Fibroblast of the conjunctiva (primary cell): ENCODE measurements around the gene ADGRV1.
"Not testable (repeated sequence)": the region's sequence is repeated elsewhere in the genome, so short reads cannot be mapped to it uniquely, and the experiment has no call there.

ENCODE experiments used
- DNase-seq: peaks from one replicate; pipeline ENCODE4 v3.0.0-alpha.2; 2010; ENCODE audit warnings: low read depth

ADGRV1 gene

DNA sequence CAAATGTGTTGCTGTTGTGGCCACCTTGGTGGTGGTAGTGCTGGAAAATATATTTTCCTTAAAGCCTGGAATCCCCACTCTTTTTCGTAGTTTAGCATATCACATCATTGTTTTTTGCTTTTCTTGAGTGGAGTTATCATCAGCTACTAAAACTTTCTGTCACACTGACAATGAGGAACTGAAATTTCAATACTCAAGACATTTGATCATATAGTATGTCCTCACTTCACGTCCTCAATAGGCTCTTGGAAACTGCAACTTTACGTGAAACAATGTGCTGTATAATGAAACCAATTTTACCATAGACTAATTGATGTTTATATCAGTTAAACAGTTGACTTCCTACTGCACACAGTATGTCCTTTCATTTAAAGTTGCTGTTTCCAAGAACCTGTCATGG is 265.8 kb downstream of the ADGRV1 start:
- no peak for DNase-seq

- DNase-seq: no peak
Observed at GRCh38 chr5:90830058-90830457, 271.5 kb downstream of the ADGRV1 start.

GRCh38 chr5:90833753-90834152 is 275.2 kb downstream of the ADGRV1 start:
- DNase-seq: no peak

DNA sequence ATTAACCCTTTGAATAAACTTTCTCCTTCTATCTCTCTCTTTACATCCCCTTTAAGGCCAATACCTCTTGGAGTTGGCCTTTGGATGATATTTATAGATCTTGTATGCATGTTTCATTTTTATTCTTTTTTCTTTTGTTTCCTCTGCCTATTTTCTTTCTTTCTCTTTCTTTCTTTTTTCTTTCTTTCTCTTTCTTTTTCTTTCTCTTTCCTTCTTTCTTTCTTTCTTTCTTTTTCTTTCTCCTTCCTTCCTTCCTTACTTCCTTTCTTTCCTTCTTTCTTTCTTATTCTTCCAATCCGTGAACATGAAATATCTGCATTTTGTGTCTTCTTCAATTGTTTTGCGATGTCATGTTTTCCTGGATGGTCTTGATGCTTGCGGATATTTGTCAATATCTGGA is 276.1 kb downstream of the ADGRV1 start:
- DNase-seq: no peak

- no peak for DNase-seq
Observed at GRCh38 chr5:90843443-90843842, 284.8 kb downstream of the ADGRV1 start.

DNA sequence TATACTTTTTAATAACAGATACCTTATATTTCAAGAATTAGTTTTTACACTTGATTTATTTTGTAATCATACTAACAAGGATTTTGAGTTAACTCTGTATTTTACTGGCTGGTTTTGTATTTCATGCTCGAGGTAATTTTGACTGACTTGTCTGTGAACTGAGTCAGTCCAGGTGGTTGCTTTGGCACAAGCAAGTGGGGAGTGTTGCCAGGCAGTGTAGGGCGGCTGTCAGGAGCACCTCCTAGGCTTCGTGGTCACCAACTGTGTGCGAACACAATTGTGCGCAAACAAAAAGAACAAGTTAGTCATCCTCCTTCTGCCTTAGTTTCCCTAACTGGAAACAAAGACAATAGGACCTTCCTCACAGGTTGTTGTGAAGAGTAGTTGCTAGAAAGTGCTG is 286.3 kb downstream of the ADGRV1 start:
- DNase-seq: no peak

DNA sequence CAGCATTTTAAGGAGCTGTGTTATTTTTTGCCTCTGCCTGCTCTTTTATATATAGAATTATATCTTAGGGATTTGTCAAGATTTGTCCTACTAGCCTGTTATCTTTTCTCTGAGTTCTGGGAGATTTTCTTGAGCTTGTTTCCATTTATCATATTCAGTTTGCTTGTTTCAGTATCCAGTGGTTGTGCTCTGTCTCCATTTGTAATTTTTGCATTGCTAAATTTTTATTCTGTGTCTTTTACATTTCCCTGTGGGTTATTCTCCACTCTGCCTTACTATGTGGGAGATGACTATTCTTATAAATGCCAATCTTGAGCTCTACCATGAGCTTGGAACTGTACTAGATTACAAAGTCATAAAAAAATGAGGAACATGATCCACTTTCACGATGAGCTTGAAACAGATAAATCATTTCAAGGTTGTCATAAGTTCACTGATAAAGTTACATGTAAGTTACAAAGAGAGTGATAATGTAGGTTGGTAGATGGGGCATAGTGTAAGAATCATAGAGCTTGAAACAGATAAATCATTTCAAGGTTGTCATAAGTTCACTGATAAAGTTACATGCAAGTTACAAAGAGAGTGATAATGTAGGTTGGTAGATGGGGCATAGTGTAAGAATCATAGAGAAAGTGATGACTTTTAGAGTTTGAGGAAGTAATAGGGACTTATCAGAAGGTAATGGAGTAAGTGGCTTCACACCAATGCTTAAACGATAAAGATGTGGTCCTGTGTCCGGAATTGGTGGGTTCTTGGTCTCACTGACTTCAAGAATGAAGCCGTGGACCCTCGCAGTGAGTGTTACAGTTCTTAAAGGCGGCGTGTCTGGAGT is 287.3 kb downstream of the ADGRV1 start:
- no peak for DNase-seq

DNA sequence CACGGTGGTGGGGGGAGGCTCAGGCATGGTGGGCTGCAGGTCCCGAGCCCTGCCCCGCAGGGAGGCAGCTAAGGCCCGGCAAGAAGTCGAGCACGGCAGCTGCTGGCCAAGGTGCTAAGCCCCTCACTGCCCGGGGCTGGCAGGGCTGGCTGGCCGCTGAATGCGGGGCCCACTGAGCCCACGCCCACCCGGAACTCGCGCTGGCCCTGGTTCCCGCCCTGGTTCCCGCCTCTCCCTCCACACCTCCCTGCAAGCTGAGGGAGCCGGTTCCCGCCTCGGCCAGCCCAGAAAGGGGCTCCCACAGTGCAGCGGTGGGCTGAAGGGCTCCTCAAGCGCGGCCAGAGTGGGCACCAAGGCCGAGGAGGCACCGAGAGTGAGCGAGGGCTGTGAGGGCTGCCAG is 289.0 kb downstream of the ADGRV1 start:
- DNase-seq: not testable (repeated sequence)

GRCh38 chr5:90849939-90850338 is 291.3 kb downstream of the ADGRV1 start:
- DNase-seq: no peak

DNA sequence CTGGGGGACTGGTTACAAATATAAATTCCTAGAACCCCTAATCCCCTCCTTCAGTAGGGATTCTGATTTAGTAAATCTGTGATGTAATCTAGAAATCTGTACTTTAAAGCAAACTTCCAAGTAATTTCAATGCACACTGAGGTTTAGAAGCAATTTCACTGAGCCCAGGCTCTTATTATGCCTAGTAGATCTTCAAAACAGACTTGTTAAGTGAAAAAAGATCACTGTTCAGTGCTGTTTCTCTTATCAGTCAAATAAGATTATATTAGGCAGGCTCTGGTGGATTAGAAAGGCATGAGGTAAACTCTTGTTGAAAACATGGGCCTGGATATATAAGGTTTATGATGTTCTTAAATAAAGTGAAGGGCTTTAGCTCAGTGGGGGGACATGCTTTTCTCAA is 293.9 kb downstream of the ADGRV1 start:
- no peak for DNase-seq

DNA sequence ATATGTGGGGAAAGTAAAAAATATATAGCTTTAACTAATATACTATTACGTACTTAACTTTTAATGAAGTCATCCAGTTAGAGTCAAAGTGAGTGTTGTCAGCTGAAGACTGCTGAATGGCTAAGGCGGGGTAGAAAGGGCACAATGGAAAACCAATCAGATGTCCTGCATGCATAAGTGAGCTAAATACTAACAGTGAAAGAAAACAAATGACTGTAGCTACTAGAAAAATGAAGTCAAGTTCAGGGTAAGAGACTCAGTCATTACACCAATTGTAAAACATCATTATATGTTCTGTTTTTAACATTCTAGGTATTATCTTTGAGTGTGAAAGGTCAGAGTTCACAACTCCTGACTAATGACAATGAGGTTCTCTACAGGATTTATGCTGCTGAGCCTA is 295.2 kb downstream of the ADGRV1 start:
- no peak for DNase-seq

DNA sequence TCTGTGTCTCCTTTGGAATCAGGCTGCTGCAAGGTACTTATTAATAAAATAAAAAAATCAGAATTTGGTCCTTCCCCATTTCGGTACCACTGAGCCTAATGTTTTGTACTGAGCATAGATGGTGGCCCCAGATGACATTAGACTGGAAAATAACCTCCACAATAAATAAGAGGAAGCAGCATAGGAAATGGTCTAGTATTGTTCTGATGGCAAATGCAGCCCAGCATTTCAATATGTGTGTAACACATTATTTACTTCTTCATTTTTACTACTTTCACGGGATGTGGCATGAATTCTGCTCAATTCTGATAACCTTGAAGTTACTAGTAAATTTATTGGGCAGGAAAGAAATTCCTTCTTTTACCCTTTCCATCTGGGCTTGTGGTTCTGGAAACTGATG is 295.6 kb downstream of the ADGRV1 start:
- no peak for DNase-seq

- DNase-seq: no peak
Observed at GRCh38 chr5:90855296-90856010, 296.9 kb downstream of the ADGRV1 start.

- DNase-seq: no peak
Observed at GRCh38 chr5:90861843-90862586, 303.4 kb downstream of the ADGRV1 start.

- DNase-seq: no peak
Observed at GRCh38 chr5:90865180-90865579, 306.6 kb downstream of the ADGRV1 start.

DNA sequence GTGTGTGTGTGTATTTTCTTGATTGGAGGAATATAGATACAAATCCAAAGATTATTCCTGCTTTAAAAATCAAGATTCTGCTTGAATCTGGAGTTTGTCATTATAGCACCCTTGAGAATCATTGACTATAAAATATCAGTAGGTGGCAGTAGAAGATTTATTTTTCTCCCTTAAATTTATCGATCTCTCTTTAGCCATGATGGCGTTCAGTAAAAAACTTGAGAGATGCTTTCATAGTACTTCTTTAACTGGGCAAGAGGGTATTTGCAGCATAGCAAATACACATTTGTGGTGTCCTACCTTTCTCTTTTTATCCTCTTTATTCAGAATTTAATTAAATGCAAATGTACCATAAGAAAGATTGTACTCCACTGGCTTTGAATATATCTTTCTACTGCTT is 307.7 kb downstream of the ADGRV1 start:
- no peak for DNase-seq

GRCh38 chr5:90866915-90867731 is 308.5 kb downstream of the ADGRV1 start:
- no peak for DNase-seq

DNA sequence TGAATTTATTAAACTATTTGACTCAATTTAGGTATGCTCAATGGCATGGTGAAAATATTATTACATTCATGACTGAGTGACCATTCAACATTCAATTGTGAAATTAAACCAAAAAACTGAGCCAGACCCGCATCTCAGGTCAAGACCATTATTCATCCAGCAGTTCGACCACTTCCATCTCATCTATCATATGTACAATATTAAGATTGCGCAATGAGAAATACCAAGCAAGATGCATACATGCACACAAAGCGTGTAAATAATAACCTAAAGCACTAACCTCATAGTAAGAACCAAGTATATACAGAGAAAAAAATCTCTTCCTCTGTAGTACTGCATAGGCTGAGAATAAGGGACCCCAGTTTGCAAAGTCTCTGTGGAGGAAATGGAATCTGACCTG is 310.2 kb downstream of the ADGRV1 start:
- DNase-seq: no peak

DNA sequence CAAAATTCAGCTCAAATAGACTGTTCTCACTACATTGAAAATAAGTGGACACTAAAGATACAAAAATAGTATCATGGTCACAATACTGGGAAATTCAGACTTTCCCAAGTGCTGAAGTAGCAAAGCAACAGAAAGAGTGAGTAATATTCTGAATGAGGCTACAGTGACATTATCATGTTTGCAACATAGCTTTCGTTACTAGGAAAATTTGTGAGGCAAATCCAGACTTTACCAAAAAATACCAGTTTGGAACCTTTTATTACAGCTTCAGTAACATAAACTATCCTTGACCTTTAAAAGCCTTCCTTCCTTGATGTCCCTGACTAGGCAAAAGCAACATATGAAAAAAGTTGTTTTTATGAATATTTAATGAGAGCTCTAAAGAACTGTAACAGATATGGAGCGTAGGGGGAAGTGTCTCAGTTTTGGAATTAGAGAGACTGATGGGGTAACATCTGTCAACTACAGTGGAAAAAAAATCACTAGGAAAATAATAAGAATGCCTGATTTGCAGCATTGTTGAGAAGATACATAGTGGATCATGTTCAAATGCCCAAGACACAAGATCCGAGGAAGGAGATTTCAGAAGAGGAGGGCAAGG is 312.9 kb downstream of the ADGRV1 start:
- no peak for DNase-seq

DNA sequence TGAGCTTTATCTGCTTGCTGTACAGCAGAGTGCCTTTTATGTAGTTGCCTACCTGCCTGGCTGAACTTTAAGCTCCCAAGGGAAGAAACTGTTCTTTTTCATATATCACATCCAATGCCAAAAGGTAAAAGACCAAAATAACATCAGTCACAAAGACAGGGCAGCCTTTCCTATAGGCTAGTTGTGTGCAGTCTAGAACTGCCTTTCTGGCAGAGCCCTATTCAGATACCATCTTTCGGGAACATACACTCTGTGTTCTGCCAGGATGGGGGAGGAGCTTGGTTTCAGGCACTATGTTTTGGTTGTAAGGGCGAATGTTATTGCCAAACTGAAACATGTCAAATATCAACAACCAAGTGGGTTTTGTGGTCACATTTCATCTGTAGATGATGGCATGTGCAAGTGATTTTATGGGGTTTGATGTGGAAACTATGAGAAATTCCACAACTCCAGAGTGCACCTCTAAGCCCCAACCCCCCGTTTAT is 314.5 kb downstream of the ADGRV1 start:
- DNase-seq: no peak

GRCh38 chr5:90874066-90874465 is 315.5 kb downstream of the ADGRV1 start:
- DNase-seq: no peak
